Measurements from ENCODE around the gene PPP4R1. TPM values are rescaled to one million over a fixed set of nuclear protein-coding genes. Genes with fewer than 3 reads are reported as not detected.
A peak's percentile ranks its signal among the peaks of the same experiment; 100 is the strongest.

PPP4R1 gene
- total and polyA plus RNA-seq, 8 donors = 25.9 to 372 (median 40.7) TPM

DNA sequence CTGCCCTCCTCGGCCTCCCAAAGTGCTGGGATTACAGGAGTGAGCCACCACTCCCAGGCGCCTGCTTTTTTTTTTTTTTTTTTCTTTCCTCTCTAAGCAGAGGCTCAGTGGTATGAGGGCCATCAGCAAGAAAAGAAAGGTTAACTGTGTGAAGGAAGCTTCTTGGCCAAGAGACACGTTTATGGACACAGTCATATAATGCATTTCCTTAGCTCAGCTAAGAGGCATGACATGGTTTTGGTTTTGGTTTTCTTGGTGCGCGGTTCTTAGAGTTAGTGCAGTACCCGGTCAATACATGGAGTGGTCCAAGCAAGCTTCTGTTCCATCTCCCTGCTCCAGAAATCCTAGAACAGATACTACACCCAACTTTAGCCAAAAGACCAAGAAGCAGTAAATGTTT is 96.5 kb downstream of the PPP4R1 start:
- no peak overlapping the region for H3K4me3 ChIP-seq
- H3K4me1 ChIP-seq = peaks cover 5 to 65% (median 24%) of the 10 kb centered on the region in 4 donors
- no peaks in the 10 kb centered on the region for H3K9me3 ChIP-seq
- peaks cover 6 to 44% (median 41%) of the 10 kb centered on the region in 4 donors for H3K36me3 ChIP-seq
- H3K27ac ChIP-seq = peak overlapping the region in 2 of 5 donors; percentile 2 to 37
- 70 to 84% (median 81%) methylated on average over 6 of the region's 6 CpGs for WGBS, 5 donors
- H3K27me3 ChIP-seq = no peaks in the 10 kb centered on the region
- TF ChIP-seq, protein P1, sequence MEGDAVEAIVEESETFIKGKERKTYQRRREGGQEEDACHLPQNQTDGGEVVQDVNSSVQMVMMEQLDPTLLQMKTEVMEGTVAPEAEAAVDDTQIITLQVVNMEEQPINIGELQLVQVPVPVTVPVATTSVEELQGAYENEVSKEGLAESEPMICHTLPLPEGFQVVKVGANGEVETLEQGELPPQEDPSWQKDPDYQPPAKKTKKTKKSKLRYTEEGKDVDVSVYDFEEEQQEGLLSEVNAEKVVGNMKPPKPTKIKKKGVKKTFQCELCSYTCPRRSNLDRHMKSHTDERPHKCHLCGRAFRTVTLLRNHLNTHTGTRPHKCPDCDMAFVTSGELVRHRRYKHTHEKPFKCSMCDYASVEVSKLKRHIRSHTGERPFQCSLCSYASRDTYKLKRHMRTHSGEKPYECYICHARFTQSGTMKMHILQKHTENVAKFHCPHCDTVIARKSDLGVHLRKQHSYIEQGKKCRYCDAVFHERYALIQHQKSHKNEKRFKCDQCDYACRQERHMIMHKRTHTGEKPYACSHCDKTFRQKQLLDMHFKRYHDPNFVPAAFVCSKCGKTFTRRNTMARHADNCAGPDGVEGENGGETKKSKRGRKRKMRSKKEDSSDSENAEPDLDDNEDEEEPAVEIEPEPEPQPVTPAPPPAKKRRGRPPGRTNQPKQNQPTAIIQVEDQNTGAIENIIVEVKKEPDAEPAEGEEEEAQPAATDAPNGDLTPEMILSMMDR (IDR thresholded peaks at IDR 0.05) = no peak
- no peak for TF ChIP-seq POLR2AphosphoS5 (IDR thresholded peaks at IDR 0.05)
- no peak for TF ChIP-seq EP300 (IDR thresholded peaks at IDR 0.05)
- no peak for TF ChIP-seq POLR2A (IDR thresholded peaks at IDR 0.05)
- no peak for DNase-seq
- intact Hi-C loops (cut with DNase I; ENCODE audit: low total_unique reads) = no loop called here

DNA sequence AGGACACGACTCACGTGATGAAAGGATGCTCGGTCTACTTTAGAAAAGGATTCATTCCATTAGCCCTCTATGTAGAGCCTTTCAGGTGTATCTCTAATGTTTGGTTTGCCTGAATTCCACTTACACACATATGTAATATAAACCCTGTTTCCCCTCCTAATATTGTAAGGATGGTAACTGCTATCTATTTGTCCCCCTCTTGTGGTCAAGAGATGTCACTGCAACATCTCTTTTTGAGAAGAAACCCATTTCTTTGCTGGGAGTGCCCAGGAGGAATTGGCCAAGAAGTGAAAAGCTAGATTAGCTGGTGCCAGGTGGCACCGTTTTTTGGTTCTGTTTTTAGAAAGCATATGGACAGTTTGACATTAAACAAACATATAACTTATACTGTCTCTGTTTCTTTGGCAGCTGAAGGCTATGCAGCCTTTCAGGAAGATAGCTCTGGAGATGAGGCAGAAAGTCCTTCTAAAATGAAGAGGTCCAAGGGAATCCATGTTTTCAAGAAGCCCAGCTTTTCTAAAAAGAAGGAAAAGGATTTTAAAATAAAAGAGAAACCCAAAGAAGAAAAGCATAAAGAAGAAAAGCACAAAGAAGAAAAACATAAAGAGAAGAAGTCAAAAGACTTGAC is 97.8 kb downstream of the PPP4R1 start:
- no peak overlapping the region for H3K4me3 ChIP-seq
- no peaks in the 10 kb centered on the region for H3K9me3 ChIP-seq
- H3K36me3 ChIP-seq = peaks cover 0 to 34% (median 32%) of the 10 kb centered on the region in 4 donors
- TF ChIP-seq EP300 (IDR thresholded peaks at IDR 0.05) (no peak), POLR2AphosphoS5 (IDR thresholded peaks at IDR 0.05) (peak in 1 of 3 donors; percentile 9), POLR2A (IDR thresholded peaks at IDR 0.05) (no peak)
- TF ChIP-seq, protein P1 (IDR thresholded peaks at IDR 0.05) = peak in 5 of 7 experiments; percentile 80 to 87 (median 83)
- H3K27ac ChIP-seq = peak overlapping the region in 2 of 5 donors; percentile 2 to 3
- intact Hi-C loops (cut with DNase I; ENCODE audit: low total_unique reads) = no loop called here
- peak in 1 of 2 donors; percentile 59 for DNase-seq
- H3K27me3 ChIP-seq = no peaks in the 10 kb centered on the region
- peaks cover 5 to 65% (median 21%) of the 10 kb centered on the region in 4 donors for H3K4me1 ChIP-seq
- 64 to 75% (median 72%) methylated on average over 4 of the region's 4 CpGs for WGBS, 5 donors

DNA sequence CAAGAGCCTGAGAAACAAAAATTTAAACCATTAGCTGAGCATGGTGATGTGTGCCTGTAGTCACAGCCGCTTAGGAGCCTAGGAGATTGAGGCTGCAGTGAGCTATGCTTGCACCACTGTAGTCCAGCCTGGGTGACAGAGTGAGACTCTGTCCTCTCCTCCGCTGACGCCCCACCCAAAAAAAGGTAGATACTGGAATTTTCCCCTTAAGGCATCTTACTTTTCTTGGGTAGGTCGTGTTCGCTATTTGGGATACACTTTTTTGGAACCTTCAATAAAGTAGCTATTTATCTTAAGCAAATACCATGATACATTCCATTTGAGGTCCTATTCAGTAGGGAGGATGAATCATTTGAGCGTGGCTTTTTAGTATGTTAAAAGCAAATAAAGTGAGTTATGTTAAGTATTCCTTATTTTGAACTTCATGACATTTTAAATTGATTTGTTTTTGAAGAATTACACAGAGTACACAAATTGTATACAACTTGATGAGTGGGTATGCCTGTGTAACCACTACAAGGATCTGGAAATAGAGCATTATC is 100.3 kb downstream of the PPP4R1 start:
- WGBS, 5 donors = 57 to 70% (median 60%) methylated on average over 6 of the region's 6 CpGs
- no peaks in the 10 kb centered on the region for H3K9me3 ChIP-seq

DNA sequence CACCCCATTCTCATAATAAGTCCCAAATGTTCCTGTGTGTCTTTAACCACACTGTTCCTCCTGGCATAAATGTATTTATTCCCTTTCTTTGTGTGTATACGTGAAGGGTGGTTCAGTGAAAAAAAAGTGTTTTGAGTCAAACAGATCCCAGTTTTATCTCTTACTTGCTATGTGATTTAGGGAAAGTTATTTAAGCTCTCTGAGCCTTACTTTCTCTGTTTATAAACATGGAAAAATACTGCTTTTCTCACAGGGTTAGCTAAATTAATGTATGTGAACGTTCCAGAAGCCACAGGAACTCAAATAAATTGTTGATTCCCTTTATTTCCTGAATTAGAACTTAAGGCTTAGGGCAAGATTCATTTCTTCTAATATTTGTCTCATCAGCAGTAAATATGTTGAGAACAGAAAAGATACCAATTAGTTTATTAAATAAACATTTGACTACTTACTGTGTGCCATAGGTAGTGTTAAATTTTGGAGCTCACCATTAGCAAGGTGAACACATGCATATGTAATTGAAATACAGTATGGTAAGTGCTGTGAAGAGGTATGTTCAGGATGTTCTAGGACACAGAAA is 105.8 kb downstream of the PPP4R1 start:
- Histone ChIP-seq H3K36me3 (peaks cover 0 to 8% (median 7%) of the 10 kb centered on the region in 4 donors), H3K4me1 (peaks cover 0 to 29% (median 15%) of the 10 kb centered on the region in 4 donors), H3K9me3 (peaks cover 0 to 4% (median under 1%) of the 10 kb centered on the region in 4 donors), H3K27ac (no peak overlapping the region), H3K27me3 (no peaks in the 10 kb centered on the region), H3K4me3 (no peak overlapping the region)
- 47 to 75% (median 57%) methylated on average over 2 of the region's 2 CpGs for WGBS, 5 donors
- intact Hi-C loops (cut with DNase I; ENCODE audit: low total_unique reads) = no loop called here
- TF ChIP-seq EP300 (IDR thresholded peaks at IDR 0.05) = no peak
- no peak for TF ChIP-seq POLR2A (IDR thresholded peaks at IDR 0.05)
- no peak for TF ChIP-seq POLR2AphosphoS5 (IDR thresholded peaks at IDR 0.05)
- TF ChIP-seq, protein P1 (IDR thresholded peaks at IDR 0.05) = no peak
- no peak for DNase-seq

More for the DNA sequence above, 100.3 kb downstream of the PPP4R1 start:
- no peaks in the 10 kb centered on the region for H3K27me3 ChIP-seq
- peaks cover 0 to 34% (median 30%) of the 10 kb centered on the region in 4 donors for H3K36me3 ChIP-seq
- no peak overlapping the region for H3K4me3 ChIP-seq
- peak overlapping the region in 1 of 5 donors; percentile 3 for H3K27ac ChIP-seq
- intact Hi-C loops (cut with DNase I; ENCODE audit: low total_unique reads) = no loop called here
- H3K4me1 ChIP-seq = peaks cover 0 to 50% (median 14%) of the 10 kb centered on the region in 4 donors
- no peak for TF ChIP-seq POLR2A (IDR thresholded peaks at IDR 0.05)
- TF ChIP-seq EP300 (IDR thresholded peaks at IDR 0.05) = no peak
- TF ChIP-seq, protein P1 (IDR thresholded peaks at IDR 0.05) = no peak
- no peak for TF ChIP-seq POLR2AphosphoS5 (IDR thresholded peaks at IDR 0.05)
- no peak for DNase-seq
